Adrenal gland (tissue), 12 donors: ENCODE data around the gene NPR3. TPM values are rescaled to one million over a fixed set of nuclear protein-coding genes. Genes with fewer than 3 reads are reported as not detected.
A peak's percentile ranks its signal among the peaks of the same experiment; 100 is the strongest.
"Not testable (repeated sequence)": the region's sequence is repeated elsewhere in the genome, so short reads cannot be mapped to it uniquely, and the experiment has no call there.

Experiments used
- DNase-seq, 7 donors: peaks; one replicate each; pipeline ENCODE4 v3.0.0-alpha.2; 2019 to 2020
- H3K27ac ChIP-seq, 5 donors: fragments of 200-600 bp; sonication (generic) in 4 of 5; 1 replicate in 3 of 5; 2 replicates in 2 of 5; pipeline versions ENCODE4 v1.5.1 to v1.8.0; 2016 to 2020; ENCODE audit warnings: mild to moderate bottlenecking in 1 of 5
- H3K27me3 ChIP-seq: fragments of 200-600 bp; 2 replicates; pipeline ENCODE4 v1.8.0; 2021
- H3K36me3 ChIP-seq, 2 donors: fragments of 200-600 bp; replicated peaks in 1 of 2; 1 replicate in 1 of 2; 2 replicates in 1 of 2; pipeline versions ENCODE4 v1.5.1 to v1.8.0; 2018 to 2022
- H3K4me1 ChIP-seq, 2 donors: fragments of 200-600 bp; replicated peaks in 1 of 2; 1 replicate in 1 of 2; 2 replicates in 1 of 2; pipeline versions ENCODE4 v1.5.1 to v1.8.0; 2018 to 2021
- H3K4me3 ChIP-seq, 4 donors: fragments of 200-600 bp; sonication (generic) in 3 of 4; one replicate each; pipeline ENCODE4 v1.5.1; 2016 to 2018
- H3K9me3 ChIP-seq, 3 donors: fragments of 200-600 bp; sonication (generic) in 1 of 3; replicated peaks in 1 of 3; 1 replicate in 2 of 3; 2 replicates in 1 of 3; pipeline versions ENCODE4 v1.5.1 to v1.8.0; 2016 to 2021
- CTCF ChIP-seq, 6 experiments: fragments of 450-650 bp in 4 of 6; fragments of 200-600 bp in 2 of 6; sonication (generic) in 1 of 6; IDR thresholded peaks; 1 replicate in 5 of 6; 2 replicates in 1 of 6; pipeline versions ENCODE4 v1.5.1 to v1.8.0; 2016 to 2021; ENCODE audit warnings: antibody characterized with exemption in 6 of 6, mild to moderate bottlenecking in 2 of 6, moderate library complexity in 1 of 6
- POLR2A ChIP-seq, 2 donors: fragments of 450-650 bp; IDR thresholded peaks; one replicate each; pipeline ENCODE4 v1.6.1; 2017; ENCODE audit warnings: antibody characterized with exemption in 2 of 2, mild to moderate bottlenecking in 2 of 2, moderate library complexity in 1 of 2
- WGBS, 4 donors: extraction: QIAGEN DNeasy Blood & Tissue Kit in 2 of 4; methylation state at CpG; one replicate each; pipeline versions ENCODE4 v1.1.5 to v1.1.7; 2013 to 2017; 5-methylcytosine and 5-hydroxymethylcytosine counted together
- intact Hi-C, 2 donors: fragments of 100-400 bp; cut with DNase I; formaldehyde crosslinking; loops; one replicate each; pipeline versions ENCODE4 v1.14.1 to v1.15.0; 2022 to 2023
- polyA plus RNA-seq, 3 donors: library from polyadenylated mRNA; stranded (reverse); fragments of 200-250 nt in 2 of 3; fragments of 350-450 nt in 1 of 3; fragmentation: Illumina TruSeq in 1 of 3; extraction: RNeasy Lipid Tissue Mini Kit (QIAGEN cat#74804) in 1 of 3; gene quantifications; one replicate each; pipeline ENCODE4 v1.2.3, GENCODE V29; 2013 to 2014
- total RNA-seq, 9 donors: library from RNA; depleted of rRNA in 4 of 9; stranded (reverse); fragments of >200 nt in 4 of 9; fragments of 120-200 nt in 1 of 9; fragmentation: NEBNext Ultra II Directional in 1 of 9; extraction: Animal tissue kit (Norgen Biotek cat#: 25700) in 1 of 9; gene quantifications; one replicate each; pipeline versions ENCODE4 v1.1.0 to v1.2.4, GENCODE V29; 2013 to 2023
- donor health status: healthy with polysubstance abuse.
- donor health status: Bipolar disorder and iron deficiency.
- donor health status: DM: yes; HTN: yes; CAD: no.
- donor health status: DM: no; HTN: no; CAD: no.
- donor health status: DM: no; HTN: no; CAD: no.
- donor health status: DM: yes; HTN: yes; CAD: no.

NPR3 gene
- total and polyA plus RNA-seq, 12 donors: 1.8 to 156 (median 9.3) TPM

- 88 to 97% (median 91%) methylated on average over 7 of the region's 7 CpGs for WGBS, 4 donors
- DNase-seq: no peak
- Histone ChIP-seq H3K9me3 (no peaks in the 10 kb centered on the region), H3K4me3 (no peak overlapping the region), H3K27me3 (no peaks in the 10 kb centered on the region), H3K36me3 (no peaks in the 10 kb centered on the region), H3K27ac (no peak overlapping the region), H3K4me1 (peaks cover 0 to 3% of the 10 kb centered on the region in 2 donors)
- TF ChIP-seq CTCF (IDR thresholded peaks at IDR 0.05): no peak
- TF ChIP-seq POLR2A (IDR thresholded peaks at IDR 0.05): no peak
- intact Hi-C loops: no loop called here
Observed at GRCh38 chr5:32802764-32803163, 91.6 kb downstream of the NPR3 start.

- no peaks in the 10 kb centered on the region for H3K9me3 ChIP-seq
- TF ChIP-seq CTCF (IDR thresholded peaks at IDR 0.05) (no peak), POLR2A (IDR thresholded peaks at IDR 0.05) (no peak)
- intact Hi-C loops: no loop called here
- 86 to 97% (median 90%) methylated on average over 3 of the region's 3 CpGs for WGBS, 4 donors
- DNase-seq: no peak
- H3K27ac ChIP-seq: no peak overlapping the region
- H3K4me1 ChIP-seq: peaks cover 0 to 3% of the 10 kb centered on the region in 2 donors
- H3K36me3 ChIP-seq: no peaks in the 10 kb centered on the region
- no peak overlapping the region for H3K4me3 ChIP-seq
- H3K27me3 ChIP-seq: no peaks in the 10 kb centered on the region
Observed at GRCh38 chr5:32803656-32804055, 92.5 kb downstream of the NPR3 start.

- H3K27ac ChIP-seq, H3K27me3 ChIP-seq, H3K9me3 ChIP-seq, intact Hi-C loops, H3K4me1 ChIP-seq, H3K4me3 ChIP-seq, H3K36me3 ChIP-seq, DNase-seq: not testable (repeated sequence)
- 96 to 100% (median 99%) methylated on average over 1 of the region's 1 CpG for WGBS, 4 donors
Observed at GRCh38 chr5:32805462-32805861, 94.3 kb downstream of the NPR3 start.

GRCh38 chr5:32805971-32806638, 95.0 kb downstream of the NPR3 start:
- 27 to 41% (median 32%) methylated on average over 6 of the region's 6 CpGs for WGBS, 4 donors
- Histone ChIP-seq H3K4me3 (no peak overlapping the region), H3K27me3 (no peaks in the 10 kb centered on the region), H3K9me3 (no peaks in the 10 kb centered on the region), H3K4me1 (peaks cover 8 to 10% of the 10 kb centered on the region in 2 donors), H3K36me3 (no peaks in the 10 kb centered on the region), H3K27ac (peak overlapping the region in 3 of 5 donors; percentile 0 to 45 (median 44))
- TF ChIP-seq POLR2A (IDR thresholded peaks at IDR 0.05) (peak in 1 of 2 donors; percentile 38), CTCF (IDR thresholded peaks at IDR 0.05) (no peak)
- intact Hi-C loops: no loop called here
- peak in 2 of 7 donors; percentile 13 to 23 for DNase-seq

- H3K27me3 ChIP-seq: no peaks in the 10 kb centered on the region
- intact Hi-C loops: no loop called here
- 81 to 87% (median 84%) methylated on average over 1 of the region's 1 CpG for WGBS, 4 donors
- DNase-seq: no peak
- H3K36me3 ChIP-seq: no peaks in the 10 kb centered on the region
- no peaks in the 10 kb centered on the region for H3K9me3 ChIP-seq
- no peak overlapping the region for H3K4me3 ChIP-seq
- TF ChIP-seq POLR2A (IDR thresholded peaks at IDR 0.05): no peak
- no peak for TF ChIP-seq CTCF (IDR thresholded peaks at IDR 0.05)
- H3K4me1 ChIP-seq: peaks cover 11 to 13% of the 10 kb centered on the region in 2 donors
- H3K27ac ChIP-seq: no peak overlapping the region
Observed at GRCh38 chr5:32808783-32809182, 97.7 kb downstream of the NPR3 start.
